ENCODE results near the gene PPEF1.
A peak's percentile ranks its signal among the peaks of the same experiment; 100 is the strongest.
"Not testable (repeated sequence)": the region's sequence is repeated elsewhere in the genome, so short reads cannot be mapped to it uniquely, and the experiment has no call there.

Gene PPEF1

DNA sequence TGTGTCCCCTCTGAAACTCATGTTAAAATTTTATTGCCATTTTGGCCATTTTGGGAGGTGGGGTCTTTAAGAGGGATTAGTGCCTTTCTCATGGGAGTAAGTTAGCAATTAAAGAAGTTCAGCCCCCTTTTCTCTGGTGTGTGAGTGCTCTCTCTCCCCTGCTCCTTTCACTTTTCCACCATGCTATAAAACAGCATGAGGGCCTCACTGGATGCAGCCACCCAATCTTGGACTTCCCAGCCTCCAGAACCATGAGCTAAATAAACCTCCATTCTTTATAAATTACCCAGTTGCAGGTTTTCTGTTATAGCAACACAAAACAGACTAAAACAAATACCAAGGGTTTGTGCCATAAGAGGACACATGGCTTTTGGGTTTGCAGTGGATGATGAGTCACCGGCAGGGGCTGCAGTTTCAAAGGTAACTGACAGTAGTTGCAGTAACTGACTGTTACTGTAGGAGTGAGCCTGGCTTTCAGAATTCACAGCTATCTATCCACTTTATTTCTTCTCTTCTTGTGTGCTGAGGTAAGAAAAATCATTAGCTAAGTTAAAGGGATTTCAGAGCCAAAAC, 121.5 kb downstream of the PPEF1 start:
- TF ChIP-seq CTCF (IDR thresholded peaks at IDR 0.05; ENCODE audit: low read depth, low read length), result no peak
- no peak overlapping the region for H3K4me3 ChIP-seq (ENCODE audit: low read depth, low read length)
- in situ Hi-C loops (cut with HindIII; ENCODE audit: low sequenced_read_pairs), result no loop called here
- peak; percentile 2 for DNase-seq (ENCODE audit: low read depth, low spot score)

DNA sequence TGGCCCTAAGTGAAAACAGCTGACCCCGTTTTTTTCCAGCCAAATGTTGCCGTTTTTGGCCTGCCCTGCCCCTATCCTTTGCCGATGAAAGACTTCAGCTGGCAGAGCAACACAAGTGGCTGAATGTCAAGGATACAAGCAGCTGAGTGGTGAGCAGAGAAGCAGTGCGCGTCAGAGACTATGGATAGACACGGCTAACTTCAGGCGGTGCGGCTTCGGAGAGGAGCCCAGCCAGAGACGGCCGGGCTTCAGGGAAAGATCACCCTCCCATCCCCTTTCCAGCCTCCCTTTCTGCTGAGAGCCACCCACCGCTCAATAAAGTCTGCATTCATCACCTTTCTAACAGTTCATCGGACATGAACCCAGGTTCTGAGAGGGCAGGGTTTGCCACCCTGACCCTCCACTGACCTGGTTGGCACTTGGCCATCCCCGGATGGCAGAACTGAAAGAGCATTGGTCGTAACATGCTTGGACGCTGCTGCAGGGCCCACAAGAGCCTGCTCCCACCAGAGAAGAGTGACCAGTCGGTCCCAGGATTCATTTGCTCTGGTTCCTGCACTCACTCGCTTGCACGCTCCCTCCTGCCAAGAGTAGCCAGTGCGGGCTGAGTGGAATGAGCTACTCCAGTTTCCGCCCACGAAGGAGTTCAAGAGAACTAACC, 125.8 kb downstream of the PPEF1 start:
- in situ Hi-C loops (cut with HindIII; ENCODE audit: low sequenced_read_pairs), result no loop called here
- DNase-seq (ENCODE audit: low read depth, low spot score), result no peak
- TF ChIP-seq CTCF (IDR thresholded peaks at IDR 0.05; ENCODE audit: low read depth, low read length), result no peak
- no peak overlapping the region for H3K4me3 ChIP-seq (ENCODE audit: low read depth, low read length)

DNA sequence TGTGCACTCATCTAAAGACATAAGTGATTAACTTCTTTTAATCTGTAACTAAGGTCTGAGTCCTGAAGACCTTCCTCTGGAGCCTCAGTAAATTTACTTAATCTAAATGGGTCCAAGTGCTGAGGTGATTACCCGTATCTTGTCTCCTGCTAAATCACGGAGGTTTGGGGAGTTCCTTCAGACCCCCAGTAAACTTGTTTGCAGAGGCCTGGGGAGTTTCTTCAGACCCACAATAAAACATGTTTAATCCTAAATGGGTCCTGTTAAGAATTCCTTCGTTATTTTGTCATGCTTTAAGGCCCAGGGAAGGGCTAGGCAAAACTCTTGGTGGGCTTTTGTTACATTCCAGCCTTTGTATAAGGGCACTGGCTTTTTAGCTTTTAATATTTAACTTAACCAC, 140.5 kb downstream of the PPEF1 start:
- DNase-seq (ENCODE audit: low read depth, low spot score); H3K4me3 ChIP-seq (ENCODE audit: low read depth, low read length); in situ Hi-C loops (cut with HindIII; ENCODE audit: low sequenced_read_pairs): not testable (repeated sequence)

DNA sequence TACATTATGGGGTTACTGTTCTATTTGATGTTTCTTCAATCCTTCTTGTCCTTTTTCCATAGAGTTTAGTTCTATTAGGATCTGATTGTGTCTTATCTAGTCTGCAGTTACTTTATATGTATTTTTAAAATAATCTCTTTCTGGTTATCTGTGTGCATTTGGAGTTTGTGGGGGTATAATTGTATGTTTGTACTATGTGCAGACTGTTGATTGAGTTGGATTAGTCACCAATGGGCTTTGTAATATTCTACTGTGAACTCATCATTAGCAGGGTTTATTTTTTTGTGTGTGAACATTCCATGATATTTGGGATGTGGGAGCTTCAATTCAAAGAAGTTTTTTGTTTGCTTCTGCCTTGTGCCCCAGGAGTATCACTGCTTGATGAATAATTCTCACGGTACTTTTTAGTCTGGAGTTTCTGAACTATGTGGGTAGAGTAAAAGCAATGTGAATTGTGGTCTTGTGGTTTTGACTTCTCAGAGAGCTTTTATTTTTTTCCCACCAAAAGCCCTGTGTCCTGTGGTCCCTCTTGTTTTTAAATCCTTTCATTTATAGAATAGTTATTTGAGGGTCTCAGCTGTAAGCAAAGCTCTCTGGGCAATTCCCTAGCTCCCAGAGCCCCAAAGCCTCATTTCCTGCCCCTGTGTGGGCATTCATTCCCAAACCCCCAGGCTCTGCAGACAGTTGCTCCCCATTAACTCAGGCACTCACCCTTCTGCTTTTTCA, 148.6 kb downstream of the PPEF1 start:
- H3K4me3 ChIP-seq (ENCODE audit: low read depth, low read length), result no peak overlapping the region
- DNase-seq (ENCODE audit: low read depth, low spot score), result peak; percentile 77
- TF ChIP-seq CTCF (IDR thresholded peaks at IDR 0.05; ENCODE audit: low read depth, low read length), result no peak
- in situ Hi-C loops (cut with HindIII; ENCODE audit: low sequenced_read_pairs), result no loop called here

GRCh38 chrX:18856645-18856997, 149.2 kb downstream of the PPEF1 start:
- no peak for TF ChIP-seq CTCF (IDR thresholded peaks at IDR 0.05; ENCODE audit: low read depth, low read length)
- H3K4me3 ChIP-seq (ENCODE audit: low read depth, low read length), result no peak overlapping the region
- in situ Hi-C loops (cut with HindIII; ENCODE audit: low sequenced_read_pairs), result no loop called here
- DNase-seq (ENCODE audit: low read depth, low spot score), result no peak

DNA sequence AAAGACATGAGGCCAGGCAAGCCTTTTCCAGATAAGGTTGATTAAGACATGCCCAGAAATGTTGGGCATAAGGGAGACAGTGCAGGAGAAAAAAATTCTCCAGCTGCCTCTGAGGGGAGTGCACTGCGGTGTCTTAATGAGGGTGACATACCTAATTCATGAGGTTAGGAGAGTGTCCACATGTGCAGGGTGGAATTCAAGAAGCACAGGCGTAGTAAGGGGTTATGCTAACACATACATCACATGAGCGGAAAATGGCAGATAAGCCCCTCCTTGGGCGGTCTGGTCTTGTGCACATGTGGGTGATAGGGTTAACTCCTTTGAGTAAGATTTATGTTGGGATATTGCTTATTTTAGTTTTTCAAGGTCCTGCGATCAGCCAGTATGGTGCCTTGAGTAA, 154.1 kb downstream of the PPEF1 start:
- TF ChIP-seq CTCF (IDR thresholded peaks at IDR 0.05; ENCODE audit: low read depth, low read length), result no peak
- in situ Hi-C loops (cut with HindIII; ENCODE audit: low sequenced_read_pairs), result no loop called here
- no peak overlapping the region for H3K4me3 ChIP-seq (ENCODE audit: low read depth, low read length)
- no peak for DNase-seq (ENCODE audit: low read depth, low spot score)

GRCh38 chrX:18864390-18864920, 157.0 kb downstream of the PPEF1 start:
- no peak for DNase-seq (ENCODE audit: low read depth, low spot score)
- no peak overlapping the region for H3K4me3 ChIP-seq (ENCODE audit: low read depth, low read length)
- no peak for TF ChIP-seq CTCF (IDR thresholded peaks at IDR 0.05; ENCODE audit: low read depth, low read length)
- in situ Hi-C loops (cut with HindIII; ENCODE audit: low sequenced_read_pairs), result no loop called here
